Cardiac fibroblast (primary cell): ENCODE measurements around the gene KBTBD13.

Experiments used
- DNase-seq, 2 donors: peaks; one replicate each; pipeline versions ENCODE4 v3.0.0 to v3.0.0-alpha.2; 2010; ENCODE audit warnings: low read depth in 2 of 2
- H3K4me3 ChIP-seq, 2 donors: replicated peaks in 1 of 2; 1 replicate in 1 of 2; 2 replicates in 1 of 2; pipeline ENCODE4 v1.5.1; 2011; ENCODE audit warnings: low read depth in 2 of 2, low read length in 2 of 2, mild to moderate bottlenecking in 2 of 2, moderate library complexity in 1 of 2
- TF ChIP-seq, protein P1 (sequence below): IDR thresholded peaks from one replicate; pipeline ENCODE4 v1.5.1; 2011; ENCODE audit warnings: low read depth, mild to moderate bottlenecking, low read length, inconsistent platforms

The KBTBD13 gene

DNA sequence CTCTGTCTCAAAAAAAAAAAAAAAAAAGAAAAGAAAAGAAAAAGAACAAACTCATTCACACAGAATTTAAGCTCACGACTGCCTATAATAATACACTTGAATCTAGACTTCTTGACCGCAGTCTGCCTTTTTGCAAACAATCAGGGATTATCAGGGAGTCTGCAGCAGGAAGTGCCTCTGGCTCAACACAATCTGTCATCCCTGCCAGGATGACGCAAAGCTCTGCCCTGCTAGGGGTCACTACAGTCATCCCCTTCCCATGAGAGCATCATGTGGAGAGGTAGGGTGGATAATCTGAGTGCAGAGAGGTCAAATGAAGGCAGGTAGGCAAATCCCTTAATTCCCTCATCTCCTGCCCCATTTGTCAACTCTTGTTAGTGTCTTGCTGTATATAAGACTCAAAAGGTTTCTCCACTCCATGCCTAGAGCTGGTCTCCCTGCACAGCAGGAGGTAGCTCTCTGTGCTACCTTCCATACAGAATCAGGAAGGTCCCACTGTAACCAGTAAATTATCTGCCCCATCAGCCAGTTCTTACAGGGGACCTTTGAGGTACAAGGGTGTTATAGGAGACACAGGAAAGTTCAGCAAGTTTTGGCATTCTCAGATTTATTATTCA lies 34.2 kb downstream of the KBTBD13 start:
- no peak overlapping the region for H3K4me3 ChIP-seq
- TF ChIP-seq, protein P1, sequence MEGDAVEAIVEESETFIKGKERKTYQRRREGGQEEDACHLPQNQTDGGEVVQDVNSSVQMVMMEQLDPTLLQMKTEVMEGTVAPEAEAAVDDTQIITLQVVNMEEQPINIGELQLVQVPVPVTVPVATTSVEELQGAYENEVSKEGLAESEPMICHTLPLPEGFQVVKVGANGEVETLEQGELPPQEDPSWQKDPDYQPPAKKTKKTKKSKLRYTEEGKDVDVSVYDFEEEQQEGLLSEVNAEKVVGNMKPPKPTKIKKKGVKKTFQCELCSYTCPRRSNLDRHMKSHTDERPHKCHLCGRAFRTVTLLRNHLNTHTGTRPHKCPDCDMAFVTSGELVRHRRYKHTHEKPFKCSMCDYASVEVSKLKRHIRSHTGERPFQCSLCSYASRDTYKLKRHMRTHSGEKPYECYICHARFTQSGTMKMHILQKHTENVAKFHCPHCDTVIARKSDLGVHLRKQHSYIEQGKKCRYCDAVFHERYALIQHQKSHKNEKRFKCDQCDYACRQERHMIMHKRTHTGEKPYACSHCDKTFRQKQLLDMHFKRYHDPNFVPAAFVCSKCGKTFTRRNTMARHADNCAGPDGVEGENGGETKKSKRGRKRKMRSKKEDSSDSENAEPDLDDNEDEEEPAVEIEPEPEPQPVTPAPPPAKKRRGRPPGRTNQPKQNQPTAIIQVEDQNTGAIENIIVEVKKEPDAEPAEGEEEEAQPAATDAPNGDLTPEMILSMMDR: no peak
- peak; percentile 68 to 80 for DNase-seq

DNA sequence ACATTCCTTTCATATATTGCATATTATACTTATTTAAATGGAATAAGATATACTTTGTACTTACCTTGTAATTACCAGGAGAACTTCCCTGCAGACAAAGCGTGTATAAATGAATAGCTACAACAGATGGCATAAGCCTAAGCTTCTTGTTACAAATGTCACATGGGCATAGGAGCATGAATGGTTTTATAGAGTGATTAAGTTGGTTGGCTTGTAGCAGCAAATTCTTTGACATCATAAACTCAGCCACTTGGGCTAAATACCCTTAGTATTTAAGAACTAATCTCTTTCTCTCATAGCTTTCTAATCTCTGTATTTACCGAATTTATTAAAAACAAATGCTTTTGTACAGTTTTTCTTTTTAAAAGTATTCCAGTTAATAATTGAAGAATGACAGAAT lies 38.5 kb downstream of the KBTBD13 start, which contains the start of gene UBAP1L:
UBAP1L (minus strand) TSS at position 115 of the 400 bp plus-strand sequence. CDS start 8,985 bp downstream, outside the sequence.
- H3K4me3 ChIP-seq: no peak within 1 kb of the TSS
- DNase-seq: no peak
- TF ChIP-seq, protein P1: no peak

DNA sequence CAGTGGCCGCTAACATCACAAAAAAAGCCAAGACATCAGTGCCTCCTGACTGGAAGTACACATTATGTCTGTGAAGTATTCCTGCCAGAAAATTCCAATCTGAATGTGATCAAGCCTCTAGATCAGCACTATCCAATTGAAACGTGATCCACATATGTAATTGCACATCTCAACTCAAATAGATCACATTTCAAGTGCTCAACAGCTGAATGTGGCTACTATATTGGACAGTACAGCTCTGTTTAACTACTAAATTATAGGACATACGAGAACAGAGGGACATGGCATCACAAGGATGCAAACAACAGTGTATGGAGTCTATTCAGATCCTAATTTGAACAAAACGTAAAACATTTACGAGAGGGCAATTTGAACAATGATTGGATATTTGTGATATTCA lies 39.0 kb downstream of the KBTBD13 start:
- no peak for DNase-seq
- TF ChIP-seq, protein P1: no peak
- H3K4me3 ChIP-seq: no peak overlapping the region
